ENCODE data around the gene FBXO24. TPM values are rescaled to one million over a fixed set of nuclear protein-coding genes. Genes with fewer than 3 reads are reported as not detected.

FBXO24 gene
- total and polyA plus RNA-seq, 2 of the 8 experiments (the other 6 are each of a cell fraction or from before 2014, with no cell fraction given): 0.35 to 0.57 TPM

DNA sequence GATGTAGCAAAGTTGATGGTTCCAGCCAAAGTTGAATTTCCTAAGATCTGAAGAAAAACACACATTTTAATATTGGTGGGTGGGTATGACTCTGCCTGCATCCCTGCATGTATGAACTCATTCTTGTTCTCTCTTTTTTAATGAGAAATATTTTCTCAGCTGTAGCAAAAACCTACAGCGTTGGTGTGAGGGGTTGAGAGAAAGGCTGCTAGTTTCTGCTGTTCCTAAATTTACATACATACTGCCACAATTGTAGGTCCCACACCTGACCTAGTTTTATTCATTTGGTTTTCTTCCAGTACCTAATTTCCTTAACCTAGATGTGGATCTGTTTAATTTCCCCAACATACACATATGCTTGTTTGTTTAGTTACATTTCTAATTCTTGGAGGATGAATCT lies 42.5 kb upstream of the FBXO24 start:
- H3K23ac ChIP-seq (ENCODE audit: insufficient read length): no peak overlapping the region
- no peak overlapping the region for H2AFZ ChIP-seq (ENCODE audit: low read length)
- FAIRE-seq: no peak
- H4K8ac ChIP-seq (ENCODE audit: extremely low read depth, insufficient read depth, low read length): no peak overlapping the region
- no peak overlapping the region for H3K56ac ChIP-seq (replicated peaks; ENCODE audit: insufficient read length, low read depth, low read length)
- H4K91ac ChIP-seq (replicated peaks; ENCODE audit: insufficient read length, low read length): no peak overlapping the region
- H3K9ac ChIP-seq (replicated peaks in 1 of 4; ENCODE audit: extremely low read depth in 1 of 4, low read depth in 3 of 4, low read length in 3 of 4): no peak overlapping the region
- H4K20me1 ChIP-seq (replicated peaks in 1 of 2; ENCODE audit: control insufficient read depth in 1 of 2, insufficient read depth in 2 of 2, low read length in 2 of 2): no peaks in the 10 kb centered on the region
- H2AK5ac ChIP-seq (ENCODE audit: low read depth, low read length): no peak overlapping the region
- no peaks in the 10 kb centered on the region for H3K9me3 ChIP-seq (ENCODE audit: insufficient read depth in 2 of 2, low read depth in 1 of 2, low read length in 1 of 2)
- H3K14ac ChIP-seq (ENCODE audit: insufficient read length): no peak overlapping the region
- WGBS, 2 experiments (ENCODE audit: extremely low coverage in 1 of 2, insufficient coverage in 1 of 2, insufficient read length in 1 of 2, insufficient replicate concordance in 2 of 2, low coverage in 1 of 2, low lambda C conversion rate in 2 of 2, missing lambda C conversion rate in 1 of 2): 46% methylated on average over 1 of the region's 1 CpG; no CpG with 5 or more reads in 1 of the 2 experiments
- no peak overlapping the region for H4K5ac ChIP-seq (ENCODE audit: insufficient read length, low read depth, low read length)
- H3K23me2 ChIP-seq (ENCODE audit: low read depth, low read length): peaks cover 4% of the 10 kb centered on the region
- H2BK12ac ChIP-seq (ENCODE audit: low read depth, low read length): peak overlapping the region; percentile 55; the same call in 1 of the 2 replicates
- no peak for DNase-seq (ENCODE audit: low read depth in 1 of 2, low spot score in 2 of 2)
- peaks cover 0 to 48% of the 10 kb centered on the region in 2 experiments; a peak in 3 of 4 replicates for H3K79me2 ChIP-seq (ENCODE audit: control insufficient read depth in 1 of 2, insufficient read depth in 2 of 2, low read length in 2 of 2)
- no peaks in the 10 kb centered on the region; the same call in 1 of the 2 replicates for H3K79me1 ChIP-seq (ENCODE audit: low read depth, low read length)
- H3K4me3 ChIP-seq (ENCODE audit: extremely low read depth in 1 of 4, insufficient read depth in 2 of 4, low read depth in 3 of 4, low read length in 4 of 4): no peak overlapping the region
- H3K18ac ChIP-seq (ENCODE audit: extremely low read depth, low read length): no peak overlapping the region
- ChIA-PET POLR2A (ENCODE audit: partially characterized antibody) (interaction anchor here (0.8 to 2.7 kb wide), 6 partner anchors 12 to 74 kb away, joined by 3 to 6 read pairs (median 3); no protein-coding TSS in a partner anchor), CTCF (ENCODE audit: partially characterized antibody) (interaction anchor here (0.6 to 26.5 kb wide), 4 partner anchors 9 to 68 kb away, joined by 3 to 341 read pairs (median 4); no protein-coding TSS in a partner anchor)
- no peak overlapping the region for H2BK5ac ChIP-seq (ENCODE audit: low read depth, low read length)
- no peak overlapping the region for H2BK15ac ChIP-seq (ENCODE audit: low read length)
- H2BK20ac ChIP-seq (ENCODE audit: low read length): no peak overlapping the region
- no peaks in the 10 kb centered on the region for H3K36me3 ChIP-seq (ENCODE audit: control insufficient read depth in 2 of 4, insufficient read depth in 4 of 4, low read length in 3 of 4)
- H3K4me1 ChIP-seq (replicated peaks in 1 of 4; ENCODE audit: control insufficient read depth in 3 of 4, insufficient read depth in 4 of 4, low read length in 3 of 4): peaks cover 13 to 49% (median 28%) of the 10 kb centered on the region in 4 experiments; a peak in 6 of 7 replicates
- no peak overlapping the region for H3K4ac ChIP-seq (replicated peaks; ENCODE audit: insufficient read length, low read depth, low read length)
- no peak overlapping the region for H3K4me2 ChIP-seq (ENCODE audit: insufficient read depth in 1 of 2, low read depth in 2 of 2, low read length in 2 of 2)
- H2BK120ac ChIP-seq (replicated peaks; ENCODE audit: low read depth, low read length): no peak overlapping the region
- no peak overlapping the region for H3K27ac ChIP-seq (ENCODE audit: low read depth, low read length)
- peaks cover 0 to 3% (median 2%) of the 10 kb centered on the region in 4 experiments; a peak in 3 of 7 replicates for H3K27me3 ChIP-seq (replicated peaks in 1 of 4; ENCODE audit: control insufficient read depth in 3 of 4, extremely low read depth in 1 of 4, insufficient read depth in 3 of 4, low read length in 3 of 4)
- no peak for TF ChIP-seq RFX5 (IDR thresholded peaks at IDR 0.05; ENCODE audit: borderline replicate concordance, low read depth, low read length)
- no peak for TF ChIP-seq POU5F1 (IDR thresholded peaks at IDR 0.05; ENCODE audit: low read depth, low read length)
- TF ChIP-seq RNF2 (IDR thresholded peaks at IDR 0.05; ENCODE audit: borderline replicate concordance, low read depth, low read length, missing control alignments, poor library complexity, severe bottlenecking): no peak
- no peak for TF ChIP-seq KDM5A (IDR thresholded peaks at IDR 0.05; ENCODE audit: low read length)
- TF ChIP-seq CREB1 (IDR thresholded peaks at IDR 0.05): no peak
- TF ChIP-seq NRF1 (IDR thresholded peaks at IDR 0.05; ENCODE audit: low read depth, low read length): no peak
- no peak for TF ChIP-seq EZH2 (IDR thresholded peaks at IDR 0.05; ENCODE audit: low read depth, low read length, severe bottlenecking)
- TF ChIP-seq PHF8 (conservative IDR thresholded peaks at IDR 0.05; ENCODE audit: low read depth, low read length): no peak
- no peak for TF ChIP-seq HDAC2 (IDR thresholded peaks at IDR 0.05; ENCODE audit: borderline replicate concordance in 1 of 2, low read depth in 2 of 2, low read length in 2 of 2)
- no peak for TF ChIP-seq SAP30 (IDR thresholded peaks at IDR 0.05; ENCODE audit: insufficient read depth, insufficient replicate concordance, low read length)
- no peak for TF ChIP-seq POLR2AphosphoS5 (IDR thresholded peaks at IDR 0.05; ENCODE audit: low read depth, low read length)
- no peak for TF ChIP-seq RXRA (IDR thresholded peaks at IDR 0.05; ENCODE audit: insufficient read depth, low read depth, low read length)
- TF ChIP-seq SIX5 (IDR thresholded peaks at IDR 0.05; ENCODE audit: low read depth, low read length): no peak

Data from H1 (cell line).